ENCODE data around the gene GPD2.
"Not testable (repeated sequence)": the region's sequence is repeated elsewhere in the genome, so short reads cannot be mapped to it uniquely, and the experiment has no call there.

GPD2 gene

GRCh38 chr2:156600196-156600595 is 164.0 kb downstream of the GPD2 start:
- no peak for TF ChIP-seq POLR2A (IDR thresholded peaks at IDR 0.05; ENCODE audit: extremely low read depth, insufficient read length)
- H3K4me3 ChIP-seq (ENCODE audit: low read depth, low read length), result no peak overlapping the region
- DNase-seq (ENCODE audit: low read depth), result no peak

- TF ChIP-seq MYC (IDR thresholded peaks at IDR 0.05; ENCODE audit: low read depth, low read length) (no peak), MAX (IDR thresholded peaks at IDR 0.05; ENCODE audit: low read depth, low read length) (no peak), CTCF (IDR thresholded peaks at IDR 0.05; ENCODE audit: low read depth, low read length) (no peak), POLR2A (IDR thresholded peaks at IDR 0.05; ENCODE audit: extremely low read depth, insufficient read length) (no peak)
- no peak for DNase-seq (ENCODE audit: low read depth)
- no peak overlapping the region for H3K4me3 ChIP-seq (ENCODE audit: low read depth, low read length)
Measured at GRCh38 chr2:156601855-156602551, 165.8 kb downstream of the GPD2 start.

- no peak overlapping the region for H3K4me3 ChIP-seq (ENCODE audit: low read depth, low read length)
- TF ChIP-seq MYC (IDR thresholded peaks at IDR 0.05; ENCODE audit: low read depth, low read length) (no peak), POLR2A (IDR thresholded peaks at IDR 0.05; ENCODE audit: extremely low read depth, insufficient read length) (no peak), CTCF (IDR thresholded peaks at IDR 0.05; ENCODE audit: low read depth, low read length) (no peak), MAX (IDR thresholded peaks at IDR 0.05; ENCODE audit: low read depth, low read length) (no peak)
- DNase-seq (ENCODE audit: low read depth), result no peak
Measured at GRCh38 chr2:156602552-156602933, 166.4 kb downstream of the GPD2 start.

- no peak for DNase-seq (ENCODE audit: low read depth)
- no peak overlapping the region for H3K4me3 ChIP-seq (ENCODE audit: low read depth, low read length)
- TF ChIP-seq MYC (IDR thresholded peaks at IDR 0.05; ENCODE audit: low read depth, low read length), result no peak
Measured at GRCh38 chr2:156615836-156616322, 179.7 kb downstream of the GPD2 start.

GRCh38 chr2:156618071-156618470 is 181.9 kb downstream of the GPD2 start:
- DNase-seq (ENCODE audit: low read depth); H3K4me3 ChIP-seq (ENCODE audit: low read depth, low read length): not testable (repeated sequence)

GRCh38 chr2:156619021-156619539 is 182.9 kb downstream of the GPD2 start:
- DNase-seq (ENCODE audit: low read depth), result no peak

GRCh38 chr2:156622491-156622890 is 186.3 kb downstream of the GPD2 start:
- H3K4me3 ChIP-seq (ENCODE audit: low read depth, low read length), result no peak overlapping the region
- TF ChIP-seq CTCF (IDR thresholded peaks at IDR 0.05; ENCODE audit: low read depth, low read length) (no peak), MAX (IDR thresholded peaks at IDR 0.05; ENCODE audit: low read depth, low read length) (no peak), POLR2A (IDR thresholded peaks at IDR 0.05; ENCODE audit: extremely low read depth, insufficient read length) (no peak), MYC (IDR thresholded peaks at IDR 0.05; ENCODE audit: low read depth, low read length) (no peak)
- DNase-seq (ENCODE audit: low read depth), result no peak

More at GRCh38 chr2:156619021-156619539, 182.9 kb downstream of the GPD2 start:
- no peak overlapping the region for H3K4me3 ChIP-seq (ENCODE audit: low read depth, low read length)
- TF ChIP-seq MAX (IDR thresholded peaks at IDR 0.05; ENCODE audit: low read depth, low read length) (no peak), MYC (IDR thresholded peaks at IDR 0.05; ENCODE audit: low read depth, low read length) (no peak), POLR2A (IDR thresholded peaks at IDR 0.05; ENCODE audit: extremely low read depth, insufficient read length) (no peak), CTCF (IDR thresholded peaks at IDR 0.05; ENCODE audit: low read depth, low read length) (no peak)
